ENCODE data around the gene TPSG1. TPM values are rescaled to one million over a fixed set of nuclear protein-coding genes. Genes with fewer than 3 reads are reported as not detected.
"Not testable (repeated sequence)": the region's sequence is repeated elsewhere in the genome, so short reads cannot be mapped to it uniquely, and the experiment has no call there.

Gene TPSG1
- total RNA-seq, 1 donor from 2014 or later = not detected

GRCh38 chr16:1261131-1261892 is 36.2 kb upstream of the TPSG1 start:
- Mint-ChIP-seq H3K4me3 (no peak overlapping the region), H3K36me3 (ENCODE audit: low read depth) (no peaks in the 10 kb centered on the region)
- DNase-seq = no peak

GRCh38 chr16:1260101-1260680 is 35.1 kb upstream of the TPSG1 start:
- H3K9me3 Mint-ChIP-seq = peaks cover 8% of the 10 kb centered on the region

More at GRCh38 chr16:1261131-1261892, 36.2 kb upstream of the TPSG1 start:
- no peak overlapping the region for H3K27ac Mint-ChIP-seq
- peaks cover 8% of the 10 kb centered on the region for H3K9me3 Mint-ChIP-seq
- peaks cover 18% of the 10 kb centered on the region for H3K27me3 Mint-ChIP-seq
- intact Hi-C loops (cut with micrococcal nuclease) = no loop called here
- H3K4me1 Mint-ChIP-seq = peaks cover 4% of the 10 kb centered on the region

GRCh38 chr16:1259760-1260068 is 34.6 kb upstream of the TPSG1 start:
- Mint-ChIP-seq H3K27me3 (peaks cover 18% of the 10 kb centered on the region), H3K27ac (no peak overlapping the region), H3K36me3 (ENCODE audit: low read depth) (no peaks in the 10 kb centered on the region), H3K4me3 (no peak overlapping the region), H3K9me3 (peaks cover 5% of the 10 kb centered on the region), H3K4me1 (peaks cover 4% of the 10 kb centered on the region)
- no peak for DNase-seq
- intact Hi-C loops (cut with micrococcal nuclease) = no loop called here

More at GRCh38 chr16:1260101-1260680, 35.1 kb upstream of the TPSG1 start:
- Mint-ChIP-seq H3K4me3 (no peak overlapping the region), H3K4me1 (peaks cover 4% of the 10 kb centered on the region), H3K36me3 (ENCODE audit: low read depth) (no peaks in the 10 kb centered on the region), H3K27ac (no peak overlapping the region), H3K27me3 (peaks cover 18% of the 10 kb centered on the region)
- intact Hi-C loops (cut with micrococcal nuclease) = no loop called here
- DNase-seq = no peak

GRCh38 chr16:1258906-1259759 is 34.1 kb upstream of the TPSG1 start:
- H3K27me3 Mint-ChIP-seq = peaks cover 18% of the 10 kb centered on the region
- H3K9me3 Mint-ChIP-seq = peaks cover under 1% of the 10 kb centered on the region
- intact Hi-C loops (cut with micrococcal nuclease) = no loop called here
- H3K4me3 Mint-ChIP-seq = peak overlapping the region; percentile 63
- no peaks in the 10 kb centered on the region for H3K36me3 Mint-ChIP-seq (ENCODE audit: low read depth)
- DNase-seq = peak; percentile 70
- peak overlapping the region; percentile 57 for H3K27ac Mint-ChIP-seq
- peaks cover 4% of the 10 kb centered on the region for H3K4me1 Mint-ChIP-seq

GRCh38 chr16:1258225-1258600 is 33.1 kb upstream of the TPSG1 start:
- Mint-ChIP-seq H3K9me3 (no peaks in the 10 kb centered on the region), H3K27ac (no peak overlapping the region), H3K4me1 (peaks cover 4% of the 10 kb centered on the region), H3K36me3 (ENCODE audit: low read depth) (no peaks in the 10 kb centered on the region), H3K4me3 (no peak overlapping the region), H3K27me3 (peaks cover 18% of the 10 kb centered on the region)
- no peak for DNase-seq
- intact Hi-C loops (cut with micrococcal nuclease) = no loop called here

- no peak overlapping the region for H3K4me3 Mint-ChIP-seq
- intact Hi-C loops (cut with micrococcal nuclease) = no loop called here
- no peak overlapping the region for H3K27ac Mint-ChIP-seq
- no peaks in the 10 kb centered on the region for H3K9me3 Mint-ChIP-seq
- no peaks in the 10 kb centered on the region for H3K36me3 Mint-ChIP-seq (ENCODE audit: low read depth)
- H3K27me3 Mint-ChIP-seq = peaks cover 18% of the 10 kb centered on the region
- peaks cover 4% of the 10 kb centered on the region for H3K4me1 Mint-ChIP-seq
- DNase-seq = no peak
These were observed 32.6 kb upstream of the TPSG1 start for GRCh38 chr16:1257561-1258224.

- intact Hi-C loops (cut with micrococcal nuclease) = no loop called here
- Mint-ChIP-seq H3K9me3 (no peaks in the 10 kb centered on the region), H3K4me3 (no peak overlapping the region), H3K27ac (no peak overlapping the region), H3K4me1 (peaks cover 4% of the 10 kb centered on the region), H3K36me3 (ENCODE audit: low read depth) (no peaks in the 10 kb centered on the region), H3K27me3 (peaks cover 13% of the 10 kb centered on the region)
- DNase-seq = no peak
These were observed 31.8 kb upstream of the TPSG1 start for GRCh38 chr16:1256874-1257322.

- DNase-seq; H3K27me3 Mint-ChIP-seq; H3K4me3 Mint-ChIP-seq; H3K4me1 Mint-ChIP-seq; H3K36me3 Mint-ChIP-seq (ENCODE audit: low read depth); H3K9me3 Mint-ChIP-seq; intact Hi-C loops (cut with micrococcal nuclease); H3K27ac Mint-ChIP-seq: not testable (repeated sequence)
These were observed 31.3 kb upstream of the TPSG1 start for GRCh38 chr16:1256296-1256873.

GRCh38 chr16:1255276-1256122 is 30.4 kb upstream of the TPSG1 start, which contains the start of gene TPSD1:
TSS of gene TPSD1 (plus strand) at chr16:1256069. CDS start at chr16:1256281, 212 bp downstream.
- H3K36me3 Mint-ChIP-seq (ENCODE audit: low read depth); H3K27me3 Mint-ChIP-seq; H3K27ac Mint-ChIP-seq; H3K9me3 Mint-ChIP-seq; H3K4me3 Mint-ChIP-seq; intact Hi-C loops (cut with micrococcal nuclease); DNase-seq; H3K4me1 Mint-ChIP-seq: not testable (repeated sequence)

GRCh38 chr16:1254821-1255220 is 29.8 kb upstream of the TPSG1 start:
- H3K27me3 Mint-ChIP-seq; intact Hi-C loops (cut with micrococcal nuclease); H3K36me3 Mint-ChIP-seq (ENCODE audit: low read depth): not testable (repeated sequence)

GRCh38 chr16:1253701-1254364 is 28.8 kb upstream of the TPSG1 start:
- H3K27ac Mint-ChIP-seq; H3K9me3 Mint-ChIP-seq; DNase-seq; H3K4me3 Mint-ChIP-seq; H3K27me3 Mint-ChIP-seq; H3K4me1 Mint-ChIP-seq; intact Hi-C loops (cut with micrococcal nuclease); H3K36me3 Mint-ChIP-seq (ENCODE audit: low read depth): not testable (repeated sequence)

More at GRCh38 chr16:1254821-1255220, 29.8 kb upstream of the TPSG1 start:
- not testable (repeated sequence) for DNase-seq, H3K27ac Mint-ChIP-seq, H3K9me3 Mint-ChIP-seq, H3K4me3 Mint-ChIP-seq, H3K4me1 Mint-ChIP-seq

GRCh38 chr16:1249031-1249755 is 24.1 kb upstream of the TPSG1 start:
- H3K36me3 Mint-ChIP-seq (ENCODE audit: low read depth); H3K4me1 Mint-ChIP-seq; H3K27ac Mint-ChIP-seq; H3K9me3 Mint-ChIP-seq; H3K27me3 Mint-ChIP-seq; DNase-seq; H3K4me3 Mint-ChIP-seq; intact Hi-C loops (cut with micrococcal nuclease): not testable (repeated sequence)

Data from activated CD4-positive, alpha-beta T cell treated with anti-CD3 and anti-CD28 coated beads, Interleukin-2, amount 10 ng/mL, durations not matched to agents 24 days and 14 days (primary cell).